ENCODE results near the gene HS3ST2. TPM values are rescaled to one million over a fixed set of nuclear protein-coding genes. Genes with fewer than 3 reads are reported as not detected.
A peak's percentile ranks its signal among the peaks of the same experiment; 100 is the strongest.

HS3ST2 gene
- total and polyA plus RNA-seq, 2 of the 8 experiments (the other 6 are each of a cell fraction or from before 2014, with no cell fraction given) = 1.7 to 3.7 TPM

- Histone ChIP-seq H4K91ac (replicated peaks; ENCODE audit: insufficient read length, low read length) (no peak overlapping the region), H3K79me2 (ENCODE audit: control insufficient read depth in 1 of 2, insufficient read depth in 2 of 2, low read length in 2 of 2) (no peaks in the 10 kb centered on the region), H3K79me1 (ENCODE audit: low read depth, low read length) (no peaks in the 10 kb centered on the region), H2BK15ac (ENCODE audit: low read length) (no peak overlapping the region), H2BK12ac (ENCODE audit: low read depth, low read length) (no peak overlapping the region), H3K4me2 (ENCODE audit: insufficient read depth in 1 of 2, low read depth in 2 of 2, low read length in 2 of 2) (no peak overlapping the region), H3K4me3 (ENCODE audit: extremely low read depth in 1 of 4, insufficient read depth in 2 of 4, low read depth in 3 of 4, low read length in 4 of 4) (no peak overlapping the region), H2BK120ac (replicated peaks; ENCODE audit: low read depth, low read length) (no peak overlapping the region), H3K18ac (ENCODE audit: extremely low read depth, low read length) (peak overlapping the region; percentile 3; the same call in 1 of the 2 replicates), H2AFZ (ENCODE audit: low read length) (0 out of 2 replicates have a peak overlapping the region, but pooled peaks have one; percentile 72), H3K14ac (ENCODE audit: insufficient read length) (no peak overlapping the region), H2BK5ac (ENCODE audit: low read depth, low read length) (no peak overlapping the region), H3K23ac (ENCODE audit: insufficient read length) (no peak overlapping the region), H4K20me1 (replicated peaks in 1 of 2; ENCODE audit: control insufficient read depth in 1 of 2, insufficient read depth in 2 of 2, low read length in 2 of 2) (no peaks in the 10 kb centered on the region), H3K56ac (replicated peaks; ENCODE audit: insufficient read length, low read depth, low read length) (no peak overlapping the region), H4K5ac (ENCODE audit: insufficient read length, low read depth, low read length) (no peak overlapping the region), H3K27me3 (replicated peaks in 1 of 4; ENCODE audit: control insufficient read depth in 3 of 4, extremely low read depth in 1 of 4, insufficient read depth in 3 of 4, low read length in 3 of 4) (no peaks in the 10 kb centered on the region; a peak in 1 of 7 replicates), H3K9me3 (ENCODE audit: insufficient read depth in 2 of 2, low read depth in 1 of 2, low read length in 1 of 2) (no peaks in the 10 kb centered on the region), H3K23me2 (ENCODE audit: low read depth, low read length) (no peaks in the 10 kb centered on the region), H4K8ac (ENCODE audit: extremely low read depth, insufficient read depth, low read length) (no peak overlapping the region), H3K4ac (replicated peaks; ENCODE audit: insufficient read length, low read depth, low read length) (no peak overlapping the region), H3K27ac (ENCODE audit: low read depth, low read length) (no peak overlapping the region), H2BK20ac (ENCODE audit: low read length) (no peak overlapping the region), H3K4me1 (replicated peaks in 1 of 4; ENCODE audit: control insufficient read depth in 3 of 4, insufficient read depth in 4 of 4, low read length in 3 of 4) (no peaks in the 10 kb centered on the region), H3K36me3 (ENCODE audit: control insufficient read depth in 2 of 4, insufficient read depth in 4 of 4, low read length in 3 of 4) (no peaks in the 10 kb centered on the region), H2AK5ac (ENCODE audit: low read depth, low read length) (no peak overlapping the region), H3K9ac (replicated peaks in 1 of 4; ENCODE audit: extremely low read depth in 1 of 4, low read depth in 3 of 4, low read length in 3 of 4) (no peak overlapping the region; a peak in 1 of 7 replicates)
- CTCF ChIA-PET (ENCODE audit: partially characterized antibody) = interaction anchor here (0.6 to 1.3 kb wide), 6 partner anchors 10 to 170 kb away, joined by 3 to 6 read pairs (median 4); no protein-coding TSS in a partner anchor
- DNase-seq (ENCODE audit: low read depth in 1 of 2, low spot score in 2 of 2) = no peak
- 84% methylated on average over 5 of the region's 5 CpGs; no CpG with 5 or more reads in 1 of the 2 experiments for WGBS, 2 experiments (ENCODE audit: extremely low coverage in 1 of 2, insufficient coverage in 1 of 2, insufficient read length in 1 of 2, insufficient replicate concordance in 2 of 2, low coverage in 1 of 2, low lambda C conversion rate in 2 of 2, missing lambda C conversion rate in 1 of 2)
- POLR2A ChIA-PET (ENCODE audit: partially characterized antibody) = interaction anchor here (0.6 kb wide), 1 partner anchor 97 kb away, joined by 3 read pairs; no protein-coding TSS in a partner anchor
- no peak for FAIRE-seq
- TF ChIP-seq CTCF (IDR thresholded peaks at IDR 0.05; ENCODE audit: control extremely low read depth in 1 of 3, insufficient read depth in 1 of 3, low read depth in 1 of 3, low read length in 3 of 3) (no peak), NANOG (IDR thresholded peaks at IDR 0.05; ENCODE audit: insufficient read depth, low read depth, low read length, poor library complexity, severe bottlenecking) (no peak), SIRT6 (IDR thresholded peaks at IDR 0.05; ENCODE audit: low read length) (no peak), RAD21 (IDR thresholded peaks at IDR 0.05 in 1 of 2, conservative IDR thresholded peaks at IDR 0.05 in 1 of 2; ENCODE audit: low read depth in 2 of 2, low read length in 2 of 2) (no peak), JUND (IDR thresholded peaks at IDR 0.05; ENCODE audit: low read length) (no peak), POU5F1 (IDR thresholded peaks at IDR 0.05; ENCODE audit: low read depth, low read length) (no peak), RXRA (IDR thresholded peaks at IDR 0.05; ENCODE audit: insufficient read depth, low read depth, low read length) (no peak), CHD2 (IDR thresholded peaks at IDR 0.05; ENCODE audit: low read length) (no peak), POLR2A (IDR thresholded peaks at IDR 0.05; ENCODE audit: control extremely low read depth in 1 of 2, low read depth in 2 of 2, low read length in 2 of 2) (no peak), ASH2L (IDR thresholded peaks at IDR 0.05; ENCODE audit: low read length) (no peak), RBBP5 (IDR thresholded peaks at IDR 0.05; ENCODE audit: borderline replicate concordance, low read depth, low read length) (no peak), FOSL1 (IDR thresholded peaks at IDR 0.05; ENCODE audit: insufficient read depth, low read depth, low read length) (no peak)
Observed at GRCh38 chr16:22924492-22924891, 110.5 kb downstream of the HS3ST2 start.
